Mesothelial cell of epicardium (in vitro differentiated cells): ENCODE results near the gene SMG9. TPM values are rescaled to one million over a fixed set of nuclear protein-coding genes. Genes with fewer than 3 reads are reported as not detected.

Experiments
- DNase-seq, 2 experiments: peaks; one replicate each; pipeline ENCODE4 v3.0.0; 2021; ENCODE audit warnings: low spot score in 2 of 2; ENCODE audit not compliant: unreplicated experiment in 2 of 2
- H3K27ac Mint-ChIP-seq: 2 replicates; pipeline ENCODE4 v1.8.0; 2021; ENCODE audit warnings: mixed read lengths
- H3K27me3 Mint-ChIP-seq: 2 replicates; pipeline ENCODE4 v1.8.0; 2021; ENCODE audit warnings: low read depth, mixed read lengths
- H3K36me3 Mint-ChIP-seq: 2 replicates; pipeline ENCODE4 v1.8.0; 2021; ENCODE audit warnings: mixed read lengths
- H3K4me1 Mint-ChIP-seq: 2 replicates; pipeline ENCODE4 v1.8.0; 2021; ENCODE audit warnings: mixed read lengths
- H3K4me3 Mint-ChIP-seq: 2 replicates; pipeline ENCODE4 v1.8.0; 2021; ENCODE audit warnings: mild to moderate bottlenecking, moderate library complexity, mixed read lengths
- H3K9me3 Mint-ChIP-seq: 2 replicates; pipeline ENCODE4 v1.8.0; 2021; ENCODE audit warnings: mixed read lengths
- CTCF ChIP-seq: fragments of 200-600 bp; sonication (generic); IDR thresholded peaks from one replicate; pipeline ENCODE4 v1.5.0; 2021; ENCODE audit warnings: antibody characterized with exemption; ENCODE audit not compliant: unreplicated experiment
- total RNA-seq: library from RNA; stranded (reverse); gene quantifications from 3 replicates; pipeline ENCODE4 v1.2.1, GENCODE V29; 2021

SMG9 gene
- total RNA-seq, 1 donor from 2014 or later = 73.2 TPM

DNA sequence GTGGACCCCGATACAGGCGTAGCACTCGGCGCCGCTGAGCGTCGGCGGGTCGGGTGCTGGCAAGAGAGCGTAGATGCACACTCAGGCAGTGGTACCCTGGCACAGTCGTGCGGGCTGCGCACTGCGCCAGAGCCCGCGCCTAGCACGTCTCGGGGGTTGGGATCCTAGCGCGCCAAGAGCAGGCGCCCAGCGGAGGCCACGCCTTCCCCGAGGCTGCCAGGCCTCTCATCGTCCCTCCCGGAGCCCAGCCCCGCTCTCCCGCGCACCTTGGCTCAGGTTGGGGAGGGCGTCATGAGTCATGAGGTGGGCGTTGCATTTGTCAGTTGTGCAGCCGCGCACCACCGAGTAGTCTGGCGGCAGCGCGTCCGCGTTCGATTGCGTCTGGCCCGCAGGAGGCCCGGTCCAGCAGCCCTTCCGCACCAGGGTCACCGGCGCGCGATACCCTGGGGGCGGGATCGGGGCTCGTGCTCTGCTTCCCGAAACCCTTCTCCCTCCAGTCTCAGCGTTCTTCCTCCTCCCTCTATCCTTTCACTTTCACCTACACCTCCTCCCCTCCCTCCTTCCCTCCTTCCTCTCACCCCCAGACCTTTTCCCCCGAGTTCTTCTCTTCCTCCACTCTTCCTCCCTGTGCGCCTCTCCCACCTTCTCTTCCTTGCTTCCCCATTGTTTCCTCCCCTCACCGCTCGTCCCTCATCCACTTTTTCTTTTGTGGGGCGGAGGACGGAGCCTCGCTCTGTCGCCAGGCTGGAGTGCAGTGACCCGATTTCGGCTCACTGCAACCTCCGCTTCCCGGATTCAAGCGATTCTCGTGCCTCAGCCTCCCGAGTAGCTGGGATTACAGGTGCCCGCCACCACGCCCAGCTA lies 44.0 kb upstream of the SMG9 start:
- H3K9me3 Mint-ChIP-seq = no peaks in the 10 kb centered on the region
- peaks cover 73% of the 10 kb centered on the region for H3K27me3 Mint-ChIP-seq
- no peak for TF ChIP-seq CTCF
- peak overlapping the region; percentile 74 for H3K4me3 Mint-ChIP-seq
- DNase-seq = peak in 1 of 2 experiments; percentile 65
- H3K36me3 Mint-ChIP-seq = no peaks in the 10 kb centered on the region
- H3K4me1 Mint-ChIP-seq = peaks cover 3% of the 10 kb centered on the region
- H3K27ac Mint-ChIP-seq = peak overlapping the region; percentile 35

DNA sequence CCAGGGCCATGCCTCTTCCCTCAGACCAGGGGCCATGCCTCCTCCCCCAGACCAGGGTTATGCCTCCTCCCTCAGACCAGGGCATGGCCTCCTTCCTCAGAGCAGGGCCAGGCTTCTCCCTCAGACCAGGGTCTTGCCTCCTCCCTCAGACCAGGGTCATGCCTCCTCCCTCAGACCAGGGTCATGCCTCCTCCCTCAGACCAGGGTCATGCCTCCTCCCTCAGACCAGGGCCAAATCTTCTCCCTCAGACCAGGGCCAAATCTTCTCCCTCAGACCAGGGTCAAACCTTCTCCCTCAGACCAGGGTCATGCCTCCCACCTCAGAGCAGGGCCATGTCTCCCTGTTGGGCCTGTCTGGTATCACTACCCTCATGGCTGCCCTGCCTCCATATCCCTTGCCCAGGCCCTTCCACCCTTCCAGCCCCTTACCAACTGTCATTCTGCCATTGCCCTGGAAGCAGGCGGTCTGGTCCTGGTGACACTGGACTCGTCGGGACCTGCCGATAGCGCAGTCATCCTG lies 43.3 kb upstream of the SMG9 start:
- Mint-ChIP-seq H3K4me3 (peak overlapping the region; percentile 74), H3K27ac (no peak overlapping the region), H3K9me3 (no peaks in the 10 kb centered on the region), H3K36me3 (no peaks in the 10 kb centered on the region), H3K4me1 (peaks cover 3% of the 10 kb centered on the region), H3K27me3 (peaks cover 78% of the 10 kb centered on the region)
- TF ChIP-seq CTCF = no peak
- DNase-seq = no peak

DNA sequence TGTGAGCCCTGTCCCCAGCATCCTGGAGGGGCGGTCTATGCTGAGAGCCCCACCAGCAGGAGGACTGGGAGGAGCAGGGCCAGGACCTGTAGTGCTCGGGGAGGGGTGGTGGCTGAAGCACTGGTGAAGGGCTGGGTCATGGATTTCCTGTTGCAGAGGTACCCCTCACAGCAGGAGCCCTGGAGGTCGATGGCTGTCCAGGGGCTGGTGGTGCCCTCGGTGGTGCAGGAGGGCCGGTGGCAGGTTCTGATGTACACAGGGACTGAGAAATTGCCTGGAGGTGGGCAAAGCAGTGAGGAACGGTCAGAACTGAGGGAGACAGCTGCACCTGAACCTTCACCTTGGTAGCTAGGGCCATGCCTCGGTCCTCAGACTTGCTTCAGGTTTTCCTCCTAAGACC lies 42.8 kb upstream of the SMG9 start:
- H3K9me3 Mint-ChIP-seq = no peaks in the 10 kb centered on the region
- DNase-seq = no peak
- peaks cover 3% of the 10 kb centered on the region for H3K4me1 Mint-ChIP-seq
- TF ChIP-seq CTCF = no peak
- peaks cover 77% of the 10 kb centered on the region for H3K27me3 Mint-ChIP-seq
- no peak overlapping the region for H3K27ac Mint-ChIP-seq
- H3K36me3 Mint-ChIP-seq = no peaks in the 10 kb centered on the region
- H3K4me3 Mint-ChIP-seq = peak overlapping the region; percentile 43

DNA sequence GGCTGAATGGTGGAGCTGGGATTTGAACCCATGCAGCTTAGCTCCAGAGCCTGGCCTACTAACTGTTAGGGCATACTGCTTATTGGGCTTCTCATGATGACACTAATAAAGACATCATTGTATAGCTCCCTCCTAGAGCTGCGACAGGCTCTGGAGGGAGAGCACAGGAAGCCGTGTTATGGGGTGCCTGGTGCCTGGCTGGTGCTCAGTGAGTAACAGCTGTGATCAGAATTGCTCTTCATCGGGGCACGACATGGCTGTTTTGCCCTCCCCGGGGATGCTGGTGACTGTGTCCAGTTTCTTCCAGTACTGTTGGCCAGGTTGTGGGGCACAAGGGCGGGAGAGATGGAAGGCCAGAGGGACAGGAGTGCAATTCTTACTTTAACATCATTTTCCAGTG lies 42.4 kb upstream of the SMG9 start:
- no peak for DNase-seq
- no peaks in the 10 kb centered on the region for H3K9me3 Mint-ChIP-seq
- no peak overlapping the region for H3K27ac Mint-ChIP-seq
- H3K27me3 Mint-ChIP-seq = peaks cover 77% of the 10 kb centered on the region
- no peaks in the 10 kb centered on the region for H3K36me3 Mint-ChIP-seq
- H3K4me1 Mint-ChIP-seq = peaks cover 3% of the 10 kb centered on the region
- TF ChIP-seq CTCF = no peak
- H3K4me3 Mint-ChIP-seq = peak overlapping the region; percentile 43

DNA sequence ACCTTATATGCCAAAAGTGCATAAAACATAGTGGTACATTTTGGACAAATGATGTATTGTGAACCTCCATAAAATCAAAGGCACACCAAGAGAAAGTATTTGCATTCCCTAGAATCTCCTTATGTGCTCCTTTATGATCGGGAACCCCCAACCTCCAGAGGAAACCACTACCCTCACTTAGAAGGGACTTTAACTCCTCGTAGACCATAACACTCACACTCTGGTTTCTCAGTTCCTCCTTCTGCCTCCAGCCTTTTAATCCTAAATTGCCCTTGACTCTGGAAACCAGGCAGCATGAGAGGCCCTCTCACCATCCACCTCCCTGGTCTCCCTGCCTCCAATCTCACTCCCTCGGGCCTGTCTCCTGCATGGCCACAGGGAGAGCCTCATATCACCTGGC lies 35.8 kb upstream of the SMG9 start:
- no peaks in the 10 kb centered on the region for H3K9me3 Mint-ChIP-seq
- no peak overlapping the region for H3K4me3 Mint-ChIP-seq
- DNase-seq = no peak
- no peak for TF ChIP-seq CTCF
- H3K27ac Mint-ChIP-seq = no peak overlapping the region
- peaks cover 32% of the 10 kb centered on the region for H3K27me3 Mint-ChIP-seq
- H3K36me3 Mint-ChIP-seq = no peaks in the 10 kb centered on the region
- H3K4me1 Mint-ChIP-seq = no peaks in the 10 kb centered on the region
